CD14-positive monocyte (primary cell): ENCODE measurements around the gene HOXA13. TPM values are rescaled to one million over a fixed set of nuclear protein-coding genes. Genes with fewer than 3 reads are reported as not detected.

Experiments
- DNase-seq, 3 donors: peaks; one replicate each; pipeline ENCODE4 v3.0.0-alpha.2; 2011 to 2022
- H2AFZ ChIP-seq: 2 replicates; pipeline ENCODE4 v1.6.0; 2012; ENCODE audit warnings: mild to moderate bottlenecking, low read depth, low read length, inconsistent platforms; ENCODE audit not compliant: insufficient read depth, poor library complexity, severe bottlenecking
- H3K27ac ChIP-seq, 2 donors: 1 replicate in 1 of 2; 2 replicates in 1 of 2; pipeline ENCODE4 v1.5.1; 2012 to 2013; ENCODE audit warnings: low read length in 2 of 2, control low read depth in 1 of 2, inconsistent platforms in 1 of 2, low read depth in 1 of 2, mild to moderate bottlenecking in 1 of 2
- H3K27me3 ChIP-seq, 2 donors: one replicate each; pipeline versions ENCODE4 v1.6.0 to v1.6.1; 2011 to 2013; ENCODE audit warnings: low read length in 2 of 2; ENCODE audit not compliant: control insufficient read depth in 2 of 2, insufficient read depth in 2 of 2
- H3K36me3 ChIP-seq, 2 donors: replicated peaks in 1 of 2; 1 replicate in 1 of 2; 2 replicates in 1 of 2; pipeline versions ENCODE4 v1.5.1 to v1.6.1; 2012 to 2013; ENCODE audit warnings: low read length in 2 of 2, control low read depth in 1 of 2, inconsistent platforms in 1 of 2, mild to moderate bottlenecking in 1 of 2; ENCODE audit not compliant: insufficient read depth in 2 of 2, control insufficient read depth in 1 of 2
- H3K4me1 ChIP-seq, 2 donors: 1 replicate in 1 of 2; 2 replicates in 1 of 2; pipeline versions ENCODE4 v1.5.1 to v1.6.1; 2012 to 2013; ENCODE audit warnings: low read length in 2 of 2, control low read depth in 1 of 2, inconsistent platforms in 1 of 2, mild to moderate bottlenecking in 1 of 2, moderate library complexity in 1 of 2; ENCODE audit not compliant: insufficient read depth in 2 of 2, control insufficient read depth in 1 of 2
- H3K4me2 ChIP-seq: replicated peaks from 2 replicates; pipeline ENCODE3; 2012; ENCODE audit warnings: low read length, moderate library complexity, mild to moderate bottlenecking; ENCODE audit not compliant: poor library complexity, severe bottlenecking; ENCODE audit errors: extremely low read depth
- H3K4me3 ChIP-seq, 3 experiments: fragments of 200-600 bp in 1 of 3; sonication (generic) in 1 of 3; replicated peaks in 1 of 3; 1 replicate in 2 of 3; 2 replicates in 1 of 3; pipeline ENCODE4 v1.5.1; 2011 to 2013; ENCODE audit warnings: low read length in 3 of 3, mild to moderate bottlenecking in 3 of 3, control low read depth in 2 of 3, low read depth in 2 of 3, inconsistent platforms in 1 of 3, moderate library complexity in 1 of 3
- H3K79me2 ChIP-seq: 2 replicates; pipeline ENCODE4 v1.6.0; 2012; ENCODE audit warnings: mild to moderate bottlenecking, control low read depth, inconsistent platforms, low read length, moderate library complexity; ENCODE audit not compliant: insufficient read depth
- H3K9ac ChIP-seq: 2 replicates; pipeline ENCODE4 v1.6.0; 2017; ENCODE audit warnings: low read length, mild to moderate bottlenecking; ENCODE audit not compliant: insufficient read depth, poor library complexity, severe bottlenecking
- H3K9me3 ChIP-seq, 2 donors: replicated peaks in 1 of 2; 1 replicate in 1 of 2; 2 replicates in 1 of 2; pipeline versions ENCODE4 v1.5.1 to v1.6.1; 2012 to 2013; ENCODE audit warnings: low read length in 2 of 2, control low read depth in 1 of 2; ENCODE audit not compliant: control insufficient read depth in 1 of 2, insufficient read depth in 1 of 2
- H4K20me1 ChIP-seq: 2 replicates; pipeline ENCODE4 v1.6.0; 2012; ENCODE audit warnings: mild to moderate bottlenecking, low read length, control low read depth, moderate library complexity; ENCODE audit not compliant: insufficient read depth
- H3K27ac Mint-ChIP-seq, 7 donors: one replicate each; pipeline ENCODE4 v1.8.0; 2020; ENCODE audit warnings: mild to moderate bottlenecking in 7 of 7, mixed read lengths in 7 of 7, moderate library complexity in 6 of 7, inconsistent platforms in 2 of 7
- H3K27me3 Mint-ChIP-seq, 3 donors: one replicate each; pipeline ENCODE4 v1.8.0; 2021 to 2022; ENCODE audit warnings: low read depth in 3 of 3, mild to moderate bottlenecking in 3 of 3, mixed read lengths in 3 of 3, moderate library complexity in 3 of 3, inconsistent platforms in 1 of 3
- H3K36me3 Mint-ChIP-seq, 2 donors: one replicate each; pipeline ENCODE4 v1.8.0; 2020; ENCODE audit warnings: mixed read lengths in 2 of 2, inconsistent platforms in 1 of 2, mild to moderate bottlenecking in 1 of 2
- H3K4me1 Mint-ChIP-seq: one replicate; pipeline ENCODE4 v1.8.0; 2020; ENCODE audit warnings: mild to moderate bottlenecking, mixed read lengths
- H3K4me3 Mint-ChIP-seq, 2 donors: one replicate each; pipeline ENCODE4 v1.8.0; 2020; ENCODE audit warnings: mild to moderate bottlenecking in 2 of 2, mixed read lengths in 2 of 2, moderate library complexity in 1 of 2
- H3K9me3 Mint-ChIP-seq, 7 donors: one replicate each; pipeline ENCODE4 v1.8.0; 2020 to 2022; ENCODE audit warnings: mixed read lengths in 7 of 7, mild to moderate bottlenecking in 6 of 7, moderate library complexity in 6 of 7, inconsistent platforms in 2 of 7
- CTCF ChIP-seq: fragments of 200-600 bp; IDR thresholded peaks from one replicate; pipeline ENCODE4 v1.8.0; 2022; ENCODE audit warnings: antibody characterized with exemption, mild to moderate bottlenecking
- WGBS: methylation state at CpG from one replicate; pipeline ENCODE4 v1.1.5; 2013; ENCODE audit warnings: missing lambda C conversion rate; ENCODE audit not compliant: insufficient coverage; 5-methylcytosine and 5-hydroxymethylcytosine counted together
- intact Hi-C, 2 donors: fragments of 100-400 bp; cut with micrococcal nuclease; formaldehyde crosslinking; loops; one replicate each; pipeline versions ENCODE4 v1.15.0 to v1.15.1; 2023
- polyA plus RNA-seq, 3 donors: library from polyadenylated mRNA; depleted of rRNA in 1 of 3; unstranded in 2 of 3; stranded (reverse) in 1 of 3; fragments of 300-500 nt in 2 of 3; fragments of >200 nt in 1 of 3; fragmentation: Illumina TruSeq in 2 of 3; gene quantifications; 1 replicate in 2 of 3; 2 replicates in 1 of 3; pipeline ENCODE4 v1.2.3, GENCODE V29; 2012 to 2021

HOXA13 gene
- polyA plus RNA-seq, 3 donors = not detected

GRCh38 chr7:27243340-27244163 is 43.7 kb upstream of the HOXA13 start:
- peaks cover 33% of the 10 kb centered on the region for H3K4me1 Mint-ChIP-seq
- 6% methylated on average over 28 of the region's 43 CpGs for WGBS
- no peak for DNase-seq
- H3K9me3 ChIP-seq = peaks cover 3 to 65% of the 10 kb centered on the region in 2 donors
- peak overlapping the region in 1 of 2 donors; percentile 83 for H3K4me3 Mint-ChIP-seq
- no peak for TF ChIP-seq CTCF
- no peak overlapping the region for H3K9ac ChIP-seq
- H3K4me2 ChIP-seq = no peak overlapping the region
- H3K36me3 ChIP-seq = no peaks in the 10 kb centered on the region
- H3K27me3 ChIP-seq = peaks cover 93 to 97% of the 10 kb centered on the region in 2 donors
- H3K4me3 ChIP-seq = no peak overlapping the region
- H3K79me2 ChIP-seq = no peaks in the 10 kb centered on the region
- peaks cover 14 to 26% of the 10 kb centered on the region in 2 donors for H3K4me1 ChIP-seq
- no peak overlapping the region for H3K27ac ChIP-seq
- H2AFZ ChIP-seq = no peak overlapping the region
- peaks cover 95 to 98% (median 96%) of the 10 kb centered on the region in 3 donors for H3K27me3 Mint-ChIP-seq
- peaks cover 3 to 7% of the 10 kb centered on the region in 2 donors for H3K36me3 Mint-ChIP-seq
- no peak overlapping the region for H3K27ac Mint-ChIP-seq
- intact Hi-C loops = loop anchor here in 1 of 2 donors (5.0 kb wide), 1 partner anchor 41 kb away; the partner anchor contains the start of gene HOXA13
- H4K20me1 ChIP-seq = no peaks in the 10 kb centered on the region
- peaks cover 0 to 30% (median 11%) of the 10 kb centered on the region in 7 donors for H3K9me3 Mint-ChIP-seq

- Histone ChIP-seq H2AFZ (no peak within 1 kb of the TSS), H3K4me1 (peaks cover 14 to 24% of the 10 kb centered on the region in 2 donors), H4K20me1 (no peaks in the 10 kb centered on the region), H3K9me3 (peaks cover 3 to 67% of the 10 kb centered on the region in 2 donors), H3K4me3 (no peak within 1 kb of the TSS), H3K79me2 (no peaks in the 10 kb centered on the region), H3K36me3 (no peaks in the 10 kb centered on the region), H3K4me2 (peak within 1 kb of the TSS; percentile 8), H3K27ac (no peak within 1 kb of the TSS), H3K27me3 (peaks cover 93 to 97% of the 10 kb centered on the region in 2 donors), H3K9ac (no peak within 1 kb of the TSS)
- Mint-ChIP-seq H3K4me1 (peaks cover 31% of the 10 kb centered on the region), H3K36me3 (peaks cover 3 to 13% of the 10 kb centered on the region in 2 donors), H3K9me3 (peaks cover 0 to 28% (median 11%) of the 10 kb centered on the region in 7 donors), H3K27me3 (peaks cover 95 to 98% (median 96%) of the 10 kb centered on the region in 3 donors), H3K4me3 (peak within 1 kb of the TSS; percentile 34 to 88), H3K27ac (peak within 1 kb of the TSS in 1 of 7 donors; percentile 13)
- WGBS = 5% methylated on average over 55 of the region's 62 CpGs
- intact Hi-C loops = loop anchor here in 1 of 2 donors (5.0 kb wide), 1 partner anchor 40 kb away; the partner anchor contains the start of gene HOXA13
- no peak for DNase-seq
- no peak for TF ChIP-seq CTCF
Observed at GRCh38 chr7:27242555-27243339, 42.9 kb upstream of the HOXA13 start, which contains the start of gene EVX1. Gene EVX1 (plus strand): TSS chr7:27242802. CDS start chr7:27243031, 229 bp downstream.
